Panc1 (cell line): ENCODE data around the gene CLPSL2. TPM values are rescaled to one million over a fixed set of nuclear protein-coding genes. Genes with fewer than 3 reads are reported as not detected.
A peak's percentile ranks its signal among the peaks of the same experiment; 100 is the strongest.

Experiments
- ATAC-seq: fragments of 200-7000 bp; cut with Tn5 transposase; 2 replicates; pipeline ENCODE4 v1.9.1; 2020; ENCODE audit warnings: mild to moderate bottlenecking, moderate library complexity
- BruUV-seq: library from RNA; stranded (reverse); fragments of 400-500 nt; replicated peaks from 2 replicates; lab custom pipeline; 2021; lab: Mats Ljungman, UMichigan
- CTCF ChIA-PET: fragments of 300-600 bp; sonication (Branson Sonifier 250); formaldehyde crosslinking; loops from one replicate; lab custom pipeline; 2022; ENCODE audit warnings: antibody characterized with exemption; lab: Charles Lee
- POLR2A ChIA-PET: fragments of 300-600 bp; sonication (Branson Sonifier 250); formaldehyde crosslinking; loops from one replicate; lab custom pipeline; 2022; ENCODE audit warnings: antibody characterized with exemption; lab: Charles Lee
- DNase-seq: peaks from one replicate; pipeline ENCODE4 v3.0.0-alpha.2; 2010; ENCODE audit warnings: low read depth, low spot score
- H3K27ac ChIP-seq: 2 replicates; pipeline ENCODE4 v1.5.1; 2011; ENCODE audit warnings: mild to moderate bottlenecking, low read length, inconsistent platforms
- H3K27me3 ChIP-seq: fragments of 200-500 bp; sonication (Bioruptor generic); 2 replicates; pipeline ENCODE4 v1.6.0; 2014; ENCODE audit warnings: low read length, inconsistent platforms; ENCODE audit not compliant: control insufficient read depth, insufficient read depth
- H3K36me3 ChIP-seq: fragments of 200-500 bp; sonication (Bioruptor generic); 2 replicates; pipeline ENCODE4 v1.5.1; 2014; ENCODE audit warnings: inconsistent platforms, mild to moderate bottlenecking, low read length, moderate library complexity; ENCODE audit not compliant: control insufficient read depth, insufficient read depth
- H3K4me1 ChIP-seq: 2 replicates; pipeline ENCODE4 v1.5.1; 2011; ENCODE audit warnings: inconsistent platforms, mild to moderate bottlenecking, low read length, moderate library complexity; ENCODE audit not compliant: control insufficient read depth, insufficient read depth
- H3K4me3 ChIP-seq, 2 experiments: 2 replicates each; pipeline ENCODE4 v1.5.1; 2011 to 2012; ENCODE audit warnings: low read depth in 2 of 2, low read length in 2 of 2, mild to moderate bottlenecking in 2 of 2, inconsistent platforms in 1 of 2, moderate library complexity in 1 of 2
- H3K9me3 ChIP-seq: fragments of 200-500 bp; sonication (Bioruptor generic); 2 replicates; pipeline ENCODE4 v1.5.1; 2014; ENCODE audit warnings: low read depth, mild to moderate bottlenecking, inconsistent platforms, low read length, moderate library complexity; ENCODE audit not compliant: control insufficient read depth, insufficient read depth
- CTCF ChIP-seq: fragments of 450-650 bp; IDR thresholded peaks from 2 replicates; pipeline ENCODE4 v1.5.1; 2017; ENCODE audit warnings: mild to moderate bottlenecking
- POLR2AphosphoS5 ChIP-seq: IDR thresholded peaks from 2 replicates; pipeline ENCODE4 v1.6.1; 2012; ENCODE audit warnings: mild to moderate bottlenecking, low read depth, low read length, moderate library complexity
- REST ChIP-seq, 2 experiments: IDR thresholded peaks; 2 replicates each; pipeline ENCODE4 v1.6.1; 2011 to 2012; ENCODE audit warnings: low read depth in 2 of 2, control low read depth in 1 of 2, low read length in 1 of 2, mild to moderate bottlenecking in 1 of 2, moderate library complexity in 1 of 2; ENCODE audit not compliant: insufficient read depth in 1 of 2
- SIN3A ChIP-seq: IDR thresholded peaks from 2 replicates; pipeline ENCODE4 v1.6.1; 2012; ENCODE audit warnings: low read depth, mild to moderate bottlenecking, low read length, moderate library complexity, borderline replicate concordance; ENCODE audit not compliant: insufficient read depth
- TCF7L2 ChIP-seq: IDR thresholded peaks from 2 replicates; pipeline ENCODE4 v1.6.1; 2011; ENCODE audit warnings: mild to moderate bottlenecking, low read depth, low read length, inconsistent platforms
- in situ Hi-C: cut with HindIII; loops from 2 replicates; pipeline ENCODE4 v1.10.0; 2016; ENCODE audit warnings: low sequenced_read_pairs, low pct_unique_long_range_greater_than_20kb
- intact Hi-C: fragments of 100-400 bp; cut with micrococcal nuclease; formaldehyde crosslinking; loops from one replicate; pipeline ENCODE4 v1.10.0; 2022; ENCODE audit not compliant: unreplicated experiment
- total RNA-seq: library from RNA; stranded (reverse); gene quantifications from one replicate; pipeline ENCODE4 v1.2.1, GENCODE V29; 2021; ENCODE audit not compliant: unreplicated experiment

Gene CLPSL2
- total RNA-seq, 1 experiment from 2014 or later: 0.57 TPM

DNA sequence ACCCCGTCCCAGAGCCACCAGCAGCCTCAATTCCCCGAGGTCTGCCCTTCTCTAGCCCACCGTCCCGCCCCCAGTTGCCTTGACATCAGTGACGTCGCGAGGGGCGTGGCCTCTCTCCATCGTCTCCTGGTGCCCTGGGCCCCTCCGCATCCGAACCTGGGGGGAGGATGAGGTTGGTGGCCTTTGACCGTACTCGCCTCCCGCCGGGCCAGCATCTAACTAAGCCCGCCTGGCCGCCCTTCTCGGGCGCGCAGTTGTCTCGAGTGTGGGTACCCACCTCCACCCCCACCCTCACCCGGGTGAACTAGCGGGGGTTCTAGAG lies 45.0 kb upstream of the CLPSL2 start:
- peak overlapping the region; percentile 67 to 75 for H3K4me3 ChIP-seq
- POLR2A ChIA-PET: no interaction called here
- no peak; the same call in 1 of the 2 replicates for TF ChIP-seq POLR2AphosphoS5
- no peaks in the 10 kb centered on the region for H3K36me3 ChIP-seq
- no peaks in the 10 kb centered on the region for H3K9me3 ChIP-seq
- peaks cover 38% of the 10 kb centered on the region for H3K4me1 ChIP-seq
- DNase-seq (no peak), ATAC-seq (peak; percentile 81)
- no peaks in the 10 kb centered on the region for H3K27me3 ChIP-seq
- intact Hi-C loops: no loop called here
- CTCF ChIA-PET: no interaction called here
- H3K27ac ChIP-seq: peak overlapping the region; percentile 84
- in situ Hi-C loops: no loop called here
- BruUV-seq: no TSS peak

GRCh38 chr6:35731736-35732532 lies 44.5 kb upstream of the CLPSL2 start:
- DNase-seq (no peak), ATAC-seq (peak; percentile 68)
- TSS peak; percentile 71 for BruUV-seq
- ChIA-PET CTCF (no interaction called here), POLR2A (interaction anchor here (0.6 to 1.0 kb wide), 2 partner anchors 46 to 65 kb away, joined by 3 to 7 read pairs; no protein-coding TSS in a partner anchor)
- in situ Hi-C loops (no loop called here), intact Hi-C loops (no loop called here)
- peak overlapping the region; percentile 84 for H3K27ac ChIP-seq
- H3K36me3 ChIP-seq: no peaks in the 10 kb centered on the region
- TF ChIP-seq TCF7L2: peak; percentile 92
- TF ChIP-seq CTCF: no peak
- no peak; the same call in 1 of the 2 replicates for TF ChIP-seq SIN3A
- TF ChIP-seq POLR2AphosphoS5: no peak; the same call in 1 of the 2 replicates
- no peak for TF ChIP-seq REST (IDR thresholded peaks at IDR 0.05; ENCODE audit: insufficient read depth in 1 of 2, low read depth in 2 of 2, low read length in 1 of 2)
- H3K27me3 ChIP-seq: no peaks in the 10 kb centered on the region
- H3K9me3 ChIP-seq: no peaks in the 10 kb centered on the region
- H3K4me3 ChIP-seq: peak overlapping the region; percentile 67 to 75
- peaks cover 32% of the 10 kb centered on the region for H3K4me1 ChIP-seq

DNA sequence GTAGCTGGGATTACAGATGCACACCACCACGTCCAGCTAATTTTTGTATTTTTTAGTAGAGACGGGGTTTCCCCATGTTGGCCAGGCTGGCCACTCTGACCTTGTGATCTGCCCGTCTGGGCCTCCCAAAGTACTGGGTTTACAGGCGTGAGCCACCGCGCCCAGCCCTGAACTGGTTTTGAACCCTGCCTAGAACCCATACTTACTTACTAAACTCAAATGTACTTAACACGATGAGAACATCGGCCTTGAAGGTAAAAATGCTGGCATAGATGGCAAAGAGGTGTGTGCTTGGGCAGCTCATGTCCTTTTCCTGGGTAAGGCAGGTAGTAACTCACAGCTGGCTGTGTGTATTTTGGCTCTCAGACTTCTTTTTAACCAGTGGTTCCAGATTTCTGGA lies 42.8 kb upstream of the CLPSL2 start:
- Histone ChIP-seq H3K9me3 (no peaks in the 10 kb centered on the region), H3K27ac (no peak overlapping the region), H3K4me3 (no peak overlapping the region), H3K4me1 (peaks cover 21% of the 10 kb centered on the region), H3K36me3 (no peaks in the 10 kb centered on the region), H3K27me3 (no peaks in the 10 kb centered on the region)
- intact Hi-C loops (no loop called here), in situ Hi-C loops (no loop called here)
- CTCF ChIA-PET: interaction anchor here (0.5 kb wide), 1 partner anchor 196 kb away, joined by 3 read pairs; no protein-coding TSS in a partner anchor
- no TSS peak for BruUV-seq
- POLR2A ChIA-PET: interaction anchor here (0.6 kb wide), 1 partner anchor 281 kb away, joined by 10 read pairs; no protein-coding TSS in a partner anchor
- DNase-seq: no peak
- ATAC-seq: no peak
- TF ChIP-seq SIN3A: no peak
- TF ChIP-seq REST (IDR thresholded peaks at IDR 0.05; ENCODE audit: insufficient read depth in 1 of 2, low read depth in 2 of 2, low read length in 1 of 2): no peak
- TF ChIP-seq CTCF: no peak
- no peak for TF ChIP-seq TCF7L2
- TF ChIP-seq POLR2AphosphoS5: no peak
